ENCODE measurements around the gene PHPT1.
"Not testable (repeated sequence)": the region's sequence is repeated elsewhere in the genome, so short reads cannot be mapped to it uniquely, and the experiment has no call there.

Gene PHPT1

DNA sequence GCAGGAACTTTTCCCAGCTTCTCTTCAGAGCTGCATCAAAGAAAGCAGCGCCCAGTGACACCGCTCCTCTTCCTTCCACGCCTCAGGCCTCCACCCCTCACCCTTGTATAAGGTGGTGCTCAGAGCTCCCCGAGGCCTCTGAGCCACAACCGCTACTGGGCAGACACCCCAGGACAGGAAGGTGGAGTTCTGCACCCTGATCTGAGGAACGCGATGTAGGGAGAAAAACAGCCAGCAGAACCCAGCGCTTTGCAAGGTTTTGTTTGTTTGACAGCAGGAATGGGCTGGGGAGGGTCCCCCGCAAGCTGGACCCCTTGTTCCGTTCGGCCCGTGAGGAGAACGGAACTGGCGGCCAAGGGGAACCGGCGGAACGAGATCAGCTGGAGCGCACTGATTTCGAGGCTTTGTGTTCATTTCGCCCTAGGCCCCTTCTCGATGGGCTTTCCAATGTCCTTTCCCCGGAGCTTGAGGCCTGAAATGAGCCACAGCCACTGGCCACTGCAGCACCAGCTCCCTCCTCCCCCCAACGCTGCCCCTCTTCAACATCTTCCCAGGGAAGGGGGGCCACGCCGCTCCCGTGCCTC is 12.8 kb downstream of the PHPT1 start:
- DNase-seq: no peak

- DNase-seq: no peak
Observed at GRCh38 chr9:136862849-136863622, 13.8 kb downstream of the PHPT1 start.

DNA sequence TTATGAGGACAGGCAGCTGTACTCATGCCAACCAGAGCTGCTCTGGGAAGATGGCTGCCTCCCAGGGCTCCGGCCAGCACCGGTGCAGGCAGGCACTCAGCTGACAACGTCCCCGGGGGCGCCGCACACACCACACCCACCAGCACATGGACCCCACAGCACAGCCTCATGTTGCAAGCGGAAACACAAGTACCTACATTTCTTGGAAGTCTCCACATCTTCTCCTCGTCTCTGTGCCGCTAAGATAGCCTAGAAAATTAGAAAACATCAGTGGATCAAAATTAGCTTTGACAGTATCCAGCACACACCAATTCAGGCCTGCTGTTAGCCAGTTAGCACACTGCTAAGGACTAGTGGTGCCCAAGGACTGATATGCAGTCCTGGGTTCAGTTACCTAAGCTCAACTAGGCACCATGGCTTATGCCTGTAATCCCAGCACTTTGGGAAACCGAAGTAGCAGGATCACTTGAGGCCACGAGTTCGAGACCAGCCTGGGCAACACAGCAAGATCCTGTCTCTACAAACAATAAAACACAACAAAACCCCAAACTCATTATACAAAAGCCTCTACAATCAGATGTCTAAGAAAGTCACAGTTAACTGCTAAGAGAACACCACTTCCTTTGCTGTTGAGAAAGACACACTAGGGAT is 14.5 kb downstream of the PHPT1 start:
- DNase-seq: no peak

DNA sequence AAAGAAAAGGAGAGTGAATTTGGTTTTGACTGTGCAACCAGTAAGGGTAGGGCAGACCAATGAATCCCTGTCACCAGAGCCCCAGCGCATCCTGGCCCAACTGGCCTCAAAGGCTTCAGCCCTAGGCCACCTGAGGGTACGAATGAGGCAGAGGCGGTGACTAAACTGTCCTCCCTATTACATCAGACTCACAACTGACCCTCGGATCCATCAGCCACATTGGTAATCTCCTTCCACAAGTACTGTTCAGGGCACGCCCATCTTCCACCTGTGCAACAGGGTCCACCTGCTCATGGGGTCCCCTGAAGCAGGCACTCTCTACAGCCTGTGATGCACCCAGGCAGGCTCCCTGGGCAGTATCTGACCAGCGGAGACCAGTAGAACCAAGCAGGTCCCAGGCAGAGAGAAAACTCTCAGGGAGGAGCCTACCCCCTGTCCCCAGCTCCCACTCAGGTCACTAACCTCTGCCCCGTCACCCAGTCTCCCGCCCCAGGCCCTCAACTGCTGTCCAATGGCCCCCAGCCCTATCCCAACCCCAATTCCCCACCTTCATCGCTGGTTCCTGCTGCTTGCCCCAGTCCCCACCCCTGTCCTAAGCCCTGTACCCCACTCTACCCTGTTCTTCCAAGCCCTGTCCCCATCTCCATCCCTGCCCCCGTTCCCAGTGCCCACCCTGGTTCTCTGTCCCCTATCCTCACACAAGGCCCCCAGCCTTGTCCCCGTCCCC is 16.0 kb downstream of the PHPT1 start:
- no peak for DNase-seq

DNA sequence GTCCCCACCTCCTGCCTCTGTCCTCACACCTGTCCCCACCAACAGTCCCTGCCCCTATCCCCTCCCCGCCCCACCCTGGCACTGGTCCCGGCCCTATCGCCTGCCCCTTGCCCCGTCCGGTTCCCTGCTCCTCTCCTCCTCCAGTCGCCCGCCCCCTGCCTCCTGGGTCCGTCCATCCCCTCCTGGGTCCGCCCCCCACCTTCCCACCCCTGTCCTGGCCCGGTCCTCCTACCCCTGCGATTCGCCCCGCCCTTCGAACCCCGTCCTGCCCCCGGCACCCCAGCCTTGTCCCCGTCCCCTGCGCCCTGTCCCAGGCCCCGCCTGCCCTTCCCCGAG is 16.5 kb downstream of the PHPT1 start:
- DNase-seq: no peak

DNA sequence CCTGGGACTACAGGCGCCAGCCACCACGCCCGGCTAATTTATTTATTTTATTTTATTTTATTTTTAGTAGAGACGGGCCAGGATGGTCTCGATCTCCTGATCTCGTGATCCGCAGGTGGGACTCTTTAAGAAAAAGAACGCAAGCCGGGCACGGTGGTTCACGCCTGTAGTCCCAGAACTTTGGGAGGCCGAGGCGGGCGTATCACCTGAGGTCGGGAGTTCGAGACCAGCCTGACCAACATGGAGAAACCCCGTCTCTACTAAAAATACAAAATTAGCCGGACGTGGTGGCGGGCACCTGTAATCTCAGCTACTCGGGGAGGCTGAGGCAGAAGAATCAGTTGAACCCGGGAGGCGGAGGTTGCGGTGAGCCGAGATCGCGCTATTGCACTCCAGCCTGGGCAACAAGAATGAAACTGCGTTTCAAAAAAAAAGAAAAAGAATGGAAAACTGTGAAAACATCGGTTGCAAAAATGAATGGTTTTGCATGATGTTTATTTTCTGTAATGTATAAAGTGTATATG is 17.8 kb downstream of the PHPT1 start:
- DNase-seq: not testable (repeated sequence)

GRCh38 chr9:136867480-136867879 is 18.3 kb downstream of the PHPT1 start:
- no peak for DNase-seq

- DNase-seq: no peak
Observed at GRCh38 chr9:136867917-136868316, 18.7 kb downstream of the PHPT1 start.

GRCh38 chr9:136868644-136869043 is 19.4 kb downstream of the PHPT1 start:
- no peak for DNase-seq

DNA sequence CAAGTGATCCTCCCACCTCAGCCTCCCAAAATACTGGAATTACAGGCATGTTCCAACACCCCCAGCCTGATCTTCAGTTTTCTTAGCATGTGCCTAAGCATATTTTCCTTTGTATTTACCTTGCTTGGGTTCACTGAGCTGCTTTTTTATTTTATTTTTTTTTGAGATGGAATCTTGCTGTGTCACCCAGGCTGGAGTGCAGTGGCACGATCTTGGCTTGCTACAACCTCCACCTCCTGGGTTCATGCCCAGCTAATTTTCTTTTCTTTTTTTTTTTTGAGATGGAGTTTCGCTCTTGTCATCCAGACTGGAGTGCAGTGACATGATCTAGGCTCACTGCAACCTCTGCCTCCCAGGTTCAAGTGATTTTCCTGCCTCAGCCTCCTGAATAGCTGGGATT is 20.4 kb downstream of the PHPT1 start:
- not testable (repeated sequence) for DNase-seq

GRCh38 chr9:136875155-136875554 is 25.9 kb downstream of the PHPT1 start:
- DNase-seq: no peak

DNA sequence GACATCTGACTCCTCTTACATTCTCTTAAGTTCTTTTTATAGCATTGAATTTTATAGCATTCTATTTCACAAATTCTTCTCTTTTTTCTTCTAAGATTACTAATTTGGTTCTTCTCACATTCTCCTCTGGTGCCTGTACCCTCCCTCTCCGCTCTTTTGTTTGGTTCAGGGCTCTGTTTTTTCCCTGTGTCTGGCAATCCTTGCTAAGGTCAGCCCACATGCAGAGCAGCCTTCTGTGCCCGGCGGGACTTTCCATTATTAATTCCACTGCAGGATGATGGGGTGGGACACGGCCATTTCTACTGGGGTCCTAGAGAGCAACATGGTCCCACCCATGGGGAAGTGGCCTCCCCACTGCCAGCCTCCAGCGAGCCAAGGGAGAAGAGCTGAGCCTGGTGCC is 27.3 kb downstream of the PHPT1 start:
- DNase-seq: no peak

- no peak for DNase-seq
Observed at GRCh38 chr9:136880651-136881050, 31.4 kb downstream of the PHPT1 start.

DNA sequence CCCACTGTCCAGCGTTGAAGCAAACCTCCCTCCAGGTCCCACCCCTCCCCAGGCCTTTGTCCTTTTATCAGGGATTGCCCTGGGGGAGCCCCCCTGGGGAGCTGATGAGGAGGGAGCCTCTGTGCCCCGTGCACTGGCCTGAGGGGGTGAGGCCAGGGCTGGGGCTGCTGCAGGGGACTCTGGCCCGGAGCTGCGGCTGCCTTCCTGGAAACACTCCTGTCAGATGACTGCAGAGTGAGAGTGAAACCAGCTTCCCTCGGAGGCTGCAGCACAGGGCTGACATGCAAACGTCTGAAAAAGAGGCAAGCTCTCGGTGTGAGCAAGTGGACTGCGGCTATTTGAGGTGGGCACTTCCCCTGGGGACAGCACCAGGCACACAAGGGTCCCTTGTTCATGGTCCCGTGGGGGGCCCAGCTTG is 32.5 kb downstream of the PHPT1 start:
- peak; percentile 49 for DNase-seq

GRCh38 chr9:136882109-136882946 is 33.1 kb downstream of the PHPT1 start:
- DNase-seq: peak; percentile 82

GRCh38 chr9:136882947-136883283 is 33.7 kb downstream of the PHPT1 start:
- not testable (repeated sequence) for DNase-seq

- not testable (repeated sequence) for DNase-seq
Observed at GRCh38 chr9:136883670-136884069, 34.5 kb downstream of the PHPT1 start.

DNA sequence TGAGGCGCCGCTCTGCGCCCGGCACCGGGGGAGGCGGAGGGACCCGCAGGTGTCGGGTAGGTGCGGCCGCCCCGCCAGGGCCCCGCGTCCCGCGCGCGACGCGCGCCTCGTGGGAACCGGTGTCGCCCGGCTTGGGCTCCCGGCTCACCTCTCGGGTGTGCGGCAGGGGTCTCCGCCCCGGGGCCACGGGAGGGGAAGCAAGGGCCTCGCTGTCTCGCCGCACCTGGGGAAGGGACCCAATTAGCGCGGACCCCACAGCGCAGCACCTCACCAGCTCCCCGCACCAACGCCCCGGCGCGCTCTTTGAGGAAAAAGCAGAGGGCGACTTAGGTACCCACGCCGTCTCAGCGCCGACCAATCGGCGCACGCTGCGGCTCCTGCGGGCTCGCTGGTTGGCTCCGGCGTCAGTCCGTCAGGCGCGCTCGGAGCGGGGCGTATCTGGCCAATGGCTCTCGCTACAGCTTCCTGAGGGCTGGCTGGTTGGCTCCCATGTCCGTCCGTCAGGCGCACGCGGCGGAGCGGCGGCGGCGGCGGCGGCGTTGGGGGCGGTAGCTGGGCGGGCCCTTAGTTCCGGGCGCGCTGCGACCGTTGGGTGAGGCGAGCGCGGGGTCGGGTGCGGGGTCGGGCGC is 36.9 kb downstream of the PHPT1 start, which contains the start of gene TRAF2:
TSS of gene TRAF2 (plus strand) at position 567 of the 629 bp plus-strand sequence. CDS start 12,225 bp downstream, outside the sequence.
- DNase-seq: peak; percentile 96

- no peak for DNase-seq
Observed at GRCh38 chr9:136886610-136887597, 37.7 kb downstream of the PHPT1 start.

- no peak for DNase-seq
Observed at GRCh38 chr9:136888454-136888853, 39.2 kb downstream of the PHPT1 start.

DNA sequence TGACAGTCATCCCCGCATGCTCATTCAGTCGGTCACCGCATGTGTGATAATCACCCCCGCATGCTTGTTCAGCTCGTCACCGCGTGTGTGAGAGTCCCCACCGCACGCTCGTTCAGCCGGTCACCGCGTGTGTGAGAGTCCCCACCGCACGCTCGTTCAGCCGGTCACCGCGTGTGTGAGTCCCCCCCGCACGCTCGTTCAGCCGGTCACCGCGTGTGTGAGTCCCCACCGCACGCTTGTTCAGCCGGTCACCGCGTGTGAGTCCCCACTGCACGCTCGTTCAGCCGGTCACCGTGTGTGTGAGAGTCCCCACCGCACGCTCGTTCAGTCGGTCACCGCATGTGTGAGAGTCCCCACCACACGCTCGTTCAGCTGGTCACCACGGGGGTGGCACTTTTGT is 40.6 kb downstream of the PHPT1 start:
- no peak for DNase-seq

All from T1000 (cell line).